ENCODE results near the gene AUTS2.

AUTS2 gene

DNA sequence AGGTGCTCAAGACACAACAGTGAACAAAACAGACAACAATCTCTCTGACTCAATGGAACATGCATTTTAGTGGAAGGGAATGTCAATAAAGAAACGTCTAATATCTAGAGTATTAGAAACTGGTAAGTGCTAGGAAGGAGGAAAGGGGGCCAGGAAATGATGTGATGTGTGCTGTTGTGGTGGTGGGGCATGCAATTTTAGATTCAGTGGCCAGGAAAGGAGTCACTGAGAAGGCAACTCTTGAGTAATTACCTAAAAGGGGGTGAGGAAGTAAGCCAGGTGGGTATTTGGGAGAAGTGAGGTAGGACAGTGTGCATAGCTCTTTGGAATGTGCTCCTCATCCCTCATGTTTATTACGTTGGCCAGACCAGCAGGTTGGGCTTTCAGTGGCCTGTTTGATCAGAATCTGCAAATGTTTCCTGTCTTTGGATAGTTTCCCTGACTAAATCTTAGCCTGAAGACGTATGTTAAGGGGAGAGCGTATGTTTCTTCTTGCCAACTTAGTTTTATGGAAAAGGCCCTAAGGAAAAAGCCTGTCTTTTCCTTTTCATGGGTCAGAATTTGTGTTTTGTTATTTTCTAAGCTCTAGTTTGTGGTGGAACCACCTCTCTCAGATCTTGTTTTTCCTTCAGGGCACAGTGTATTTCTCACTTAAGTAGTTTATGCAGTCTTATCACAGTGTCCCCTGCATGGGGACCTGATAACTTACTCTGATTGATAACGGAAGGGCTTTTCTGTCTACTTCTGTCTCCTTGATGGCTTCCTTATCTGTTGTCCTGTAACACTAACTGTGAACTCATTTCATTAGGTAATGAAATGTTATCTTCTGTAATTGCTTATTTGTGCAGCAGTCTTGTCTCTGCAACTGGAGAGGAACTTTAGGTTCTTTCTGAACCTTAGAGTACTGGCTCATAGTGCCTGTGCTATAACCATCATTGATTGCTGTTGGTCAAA is 203.7 kb downstream of the AUTS2 start:
- H3K27ac Mint-ChIP-seq: peak overlapping the region; percentile 11
- H3K36me3 Mint-ChIP-seq (ENCODE audit: low read depth): no peaks in the 10 kb centered on the region
- no peak overlapping the region for H3K4me3 Mint-ChIP-seq
- H3K9me3 Mint-ChIP-seq: no peaks in the 10 kb centered on the region
- no peaks in the 10 kb centered on the region for H3K27me3 Mint-ChIP-seq (ENCODE audit: low read depth, poor library complexity)
- DNase-seq: no peak
- peaks cover 78% of the 10 kb centered on the region for H3K4me1 Mint-ChIP-seq
- TF ChIP-seq, protein P1, sequence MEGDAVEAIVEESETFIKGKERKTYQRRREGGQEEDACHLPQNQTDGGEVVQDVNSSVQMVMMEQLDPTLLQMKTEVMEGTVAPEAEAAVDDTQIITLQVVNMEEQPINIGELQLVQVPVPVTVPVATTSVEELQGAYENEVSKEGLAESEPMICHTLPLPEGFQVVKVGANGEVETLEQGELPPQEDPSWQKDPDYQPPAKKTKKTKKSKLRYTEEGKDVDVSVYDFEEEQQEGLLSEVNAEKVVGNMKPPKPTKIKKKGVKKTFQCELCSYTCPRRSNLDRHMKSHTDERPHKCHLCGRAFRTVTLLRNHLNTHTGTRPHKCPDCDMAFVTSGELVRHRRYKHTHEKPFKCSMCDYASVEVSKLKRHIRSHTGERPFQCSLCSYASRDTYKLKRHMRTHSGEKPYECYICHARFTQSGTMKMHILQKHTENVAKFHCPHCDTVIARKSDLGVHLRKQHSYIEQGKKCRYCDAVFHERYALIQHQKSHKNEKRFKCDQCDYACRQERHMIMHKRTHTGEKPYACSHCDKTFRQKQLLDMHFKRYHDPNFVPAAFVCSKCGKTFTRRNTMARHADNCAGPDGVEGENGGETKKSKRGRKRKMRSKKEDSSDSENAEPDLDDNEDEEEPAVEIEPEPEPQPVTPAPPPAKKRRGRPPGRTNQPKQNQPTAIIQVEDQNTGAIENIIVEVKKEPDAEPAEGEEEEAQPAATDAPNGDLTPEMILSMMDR (IDR thresholded peaks at IDR 0.05): no peak

DNA sequence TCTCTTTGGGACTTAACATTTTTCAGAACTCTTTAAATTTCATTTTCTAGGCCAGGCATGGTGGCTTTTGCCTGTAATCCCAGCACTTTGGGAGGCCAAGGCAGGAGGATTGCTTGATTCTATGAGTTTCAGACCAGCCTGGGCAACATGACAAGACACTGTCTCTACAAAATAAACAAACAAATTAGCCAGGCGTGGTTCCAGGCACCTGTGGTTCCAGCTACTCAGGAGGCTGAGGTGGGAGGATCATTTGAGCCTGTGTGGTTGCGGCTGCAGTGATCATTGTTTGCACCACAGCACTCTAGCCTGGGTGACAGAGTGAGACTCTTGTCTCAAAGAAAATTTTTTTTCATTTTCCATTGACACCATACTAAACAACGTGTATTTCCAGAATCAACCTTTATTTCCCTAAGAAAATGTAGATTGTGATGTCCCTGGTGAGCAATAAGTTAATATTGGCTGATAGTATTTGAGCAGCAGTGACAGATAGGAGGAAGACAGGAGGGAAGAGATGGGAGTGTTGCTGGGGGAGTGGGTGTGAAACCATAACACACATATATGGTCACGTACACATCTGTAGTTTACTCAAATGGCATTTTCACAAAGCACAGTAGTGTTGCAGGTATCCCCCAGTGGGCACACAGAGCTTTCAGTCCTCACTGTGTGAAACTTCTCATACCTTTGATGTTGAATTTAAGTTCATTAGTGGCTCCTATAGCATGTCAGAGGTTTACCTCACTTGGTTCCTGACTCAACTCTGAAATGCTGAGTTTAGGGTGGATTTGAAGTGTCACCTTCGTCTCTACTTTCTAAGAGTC is 205.6 kb downstream of the AUTS2 start:
- Mint-ChIP-seq H3K9me3 (peaks cover 3% of the 10 kb centered on the region), H3K4me3 (no peak overlapping the region), H3K36me3 (ENCODE audit: low read depth) (peaks cover 5% of the 10 kb centered on the region), H3K27me3 (ENCODE audit: low read depth, poor library complexity) (no peaks in the 10 kb centered on the region), H3K27ac (no peak overlapping the region), H3K4me1 (peaks cover 67% of the 10 kb centered on the region)
- DNase-seq: no peak
- TF ChIP-seq, protein P1 (IDR thresholded peaks at IDR 0.05): no peak

DNA sequence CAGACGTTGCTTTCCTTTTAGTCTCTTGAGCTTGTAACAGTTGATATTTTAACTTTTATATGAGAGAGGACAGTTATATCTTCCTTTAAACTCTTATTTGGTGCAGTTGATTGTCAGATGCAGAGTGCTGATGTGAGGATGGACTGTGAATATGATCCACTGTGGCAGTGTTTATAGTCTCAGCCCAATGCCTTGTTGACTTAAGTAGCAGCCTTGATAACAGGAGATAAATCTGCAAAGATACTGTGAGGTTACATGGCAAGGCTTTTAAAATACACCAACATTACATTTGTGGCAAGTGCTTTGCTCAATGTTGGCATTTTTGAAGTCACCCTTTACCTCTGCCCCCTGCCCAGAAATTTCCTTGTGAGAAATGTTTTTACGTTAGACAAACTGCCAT is 206.7 kb downstream of the AUTS2 start:
- peaks cover 60% of the 10 kb centered on the region for H3K4me1 Mint-ChIP-seq

GRCh38 chr7:69808391-69808790 is 210.1 kb downstream of the AUTS2 start:
- peaks cover 3% of the 10 kb centered on the region for H3K9me3 Mint-ChIP-seq
- DNase-seq: no peak
- TF ChIP-seq, protein P1 (IDR thresholded peaks at IDR 0.05): no peak
- no peaks in the 10 kb centered on the region for H3K27me3 Mint-ChIP-seq (ENCODE audit: low read depth, poor library complexity)
- H3K4me3 Mint-ChIP-seq: no peak overlapping the region
- no peak overlapping the region for H3K27ac Mint-ChIP-seq
- H3K4me1 Mint-ChIP-seq: peaks cover 51% of the 10 kb centered on the region
- peaks cover 18% of the 10 kb centered on the region for H3K36me3 Mint-ChIP-seq (ENCODE audit: low read depth)

More for the DNA sequence above, 206.7 kb downstream of the AUTS2 start:
- Mint-ChIP-seq H3K36me3 (ENCODE audit: low read depth) (peaks cover 14% of the 10 kb centered on the region), H3K27me3 (ENCODE audit: low read depth, poor library complexity) (no peaks in the 10 kb centered on the region), H3K9me3 (peaks cover 3% of the 10 kb centered on the region), H3K4me3 (no peak overlapping the region), H3K27ac (peak overlapping the region; percentile 16)
- TF ChIP-seq, protein P1 (IDR thresholded peaks at IDR 0.05): no peak
- no peak for DNase-seq

DNA sequence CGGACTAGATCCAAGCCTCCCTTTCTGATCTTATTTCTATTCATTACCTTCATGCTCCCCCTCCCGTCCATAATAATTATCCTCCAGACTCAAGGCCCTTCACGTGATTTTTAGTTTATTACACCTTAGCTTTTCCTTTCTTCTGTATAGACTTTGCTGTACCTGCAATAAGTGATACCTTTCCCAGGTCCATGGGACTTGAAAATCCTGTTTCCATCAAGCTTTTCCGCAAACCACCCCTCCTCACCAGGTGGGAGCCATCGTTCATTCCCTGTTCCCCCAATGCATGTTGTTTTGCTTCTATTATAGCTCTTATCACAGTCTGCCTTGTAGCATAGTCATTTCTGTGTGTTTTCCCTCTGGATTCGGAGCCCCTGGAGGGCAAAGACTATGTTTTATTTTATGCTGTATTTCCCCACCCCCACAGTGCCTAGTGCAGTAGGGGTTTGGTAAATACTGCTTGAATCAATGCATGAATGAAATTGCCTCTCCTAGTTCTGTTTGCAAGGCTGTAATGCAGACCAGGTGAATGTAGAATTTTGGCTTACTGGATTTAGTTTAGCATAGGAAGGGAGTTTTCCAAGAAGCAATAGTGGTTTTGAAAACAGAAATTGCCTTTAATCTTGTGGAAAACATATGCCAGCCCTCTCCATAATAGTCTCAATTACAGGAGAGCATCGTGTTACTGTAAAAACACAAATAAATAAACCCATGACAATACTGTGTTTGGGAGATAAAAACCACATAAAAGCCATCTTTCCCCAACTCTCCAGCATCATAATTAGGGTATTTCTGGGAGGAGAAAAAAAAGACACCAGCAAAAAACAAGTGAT is 213.4 kb downstream of the AUTS2 start:
- peaks cover 3% of the 10 kb centered on the region for H3K9me3 Mint-ChIP-seq
- H3K36me3 Mint-ChIP-seq (ENCODE audit: low read depth): peaks cover 18% of the 10 kb centered on the region
- H3K4me1 Mint-ChIP-seq: peaks cover 57% of the 10 kb centered on the region
- no peaks in the 10 kb centered on the region for H3K27me3 Mint-ChIP-seq (ENCODE audit: low read depth, poor library complexity)
- no peak overlapping the region for H3K27ac Mint-ChIP-seq
- no peak for DNase-seq
- TF ChIP-seq, protein P1 (IDR thresholded peaks at IDR 0.05): no peak
- H3K4me3 Mint-ChIP-seq: no peak overlapping the region
